Erythroblast (primary cell): ENCODE data around the gene CALML6.

Experiments
- GATA1 ChIP-seq: IDR thresholded peaks from 2 replicates; pipeline ENCODE4 v1.6.1; 2011; ENCODE audit warnings: low read depth, mild to moderate bottlenecking, control low read depth, low read length, moderate library complexity
- POLR2A ChIP-seq: IDR thresholded peaks from 2 replicates; pipeline ENCODE4 v1.6.1; 2011; ENCODE audit warnings: mild to moderate bottlenecking, low read length

GRCh38 chr1:1914971-1915692, at the start of gene CALML6:
- TF ChIP-seq POLR2A (no peak), GATA1 (no peak)
